Measurements from ENCODE around the gene IL1RAPL1. TPM values are rescaled to one million over a fixed set of nuclear protein-coding genes. Genes with fewer than 3 reads are reported as not detected.

The IL1RAPL1 gene
- total RNA-seq, 2 donors from 2014 or later: 0.54 TPM; not detected in 1

DNA sequence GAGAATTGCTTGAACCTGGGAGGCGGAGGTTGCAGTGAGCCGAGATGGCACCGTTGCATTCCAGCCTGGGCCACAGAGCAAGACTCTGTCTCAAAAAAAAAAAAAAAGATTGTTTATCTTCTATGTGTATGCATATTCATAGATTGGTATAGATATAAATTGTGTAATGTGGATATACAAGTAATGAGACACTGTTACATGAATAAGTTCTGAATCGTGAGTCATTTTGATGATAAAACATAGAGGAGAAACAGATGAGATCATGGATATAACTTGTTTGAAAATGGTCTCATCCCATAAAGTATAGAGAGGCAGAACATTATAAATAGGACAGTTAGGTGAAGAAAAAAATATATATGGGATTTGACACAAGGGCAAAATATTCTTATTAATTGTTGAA, 628.0 kb downstream of the IL1RAPL1 start:
- Histone ChIP-seq H3K36me3 (no peaks in the 10 kb centered on the region), H3K27me3 (replicated peaks; ENCODE audit: insufficient read depth) (no peaks in the 10 kb centered on the region), H3K9me3 (no peaks in the 10 kb centered on the region), H3K4me3 (no peak overlapping the region), H3K27ac (no peak overlapping the region), H3K4me1 (ENCODE audit: control insufficient read depth in 1 of 2, low read depth in 2 of 2) (no peaks in the 10 kb centered on the region)
- TF ChIP-seq, protein P1, sequence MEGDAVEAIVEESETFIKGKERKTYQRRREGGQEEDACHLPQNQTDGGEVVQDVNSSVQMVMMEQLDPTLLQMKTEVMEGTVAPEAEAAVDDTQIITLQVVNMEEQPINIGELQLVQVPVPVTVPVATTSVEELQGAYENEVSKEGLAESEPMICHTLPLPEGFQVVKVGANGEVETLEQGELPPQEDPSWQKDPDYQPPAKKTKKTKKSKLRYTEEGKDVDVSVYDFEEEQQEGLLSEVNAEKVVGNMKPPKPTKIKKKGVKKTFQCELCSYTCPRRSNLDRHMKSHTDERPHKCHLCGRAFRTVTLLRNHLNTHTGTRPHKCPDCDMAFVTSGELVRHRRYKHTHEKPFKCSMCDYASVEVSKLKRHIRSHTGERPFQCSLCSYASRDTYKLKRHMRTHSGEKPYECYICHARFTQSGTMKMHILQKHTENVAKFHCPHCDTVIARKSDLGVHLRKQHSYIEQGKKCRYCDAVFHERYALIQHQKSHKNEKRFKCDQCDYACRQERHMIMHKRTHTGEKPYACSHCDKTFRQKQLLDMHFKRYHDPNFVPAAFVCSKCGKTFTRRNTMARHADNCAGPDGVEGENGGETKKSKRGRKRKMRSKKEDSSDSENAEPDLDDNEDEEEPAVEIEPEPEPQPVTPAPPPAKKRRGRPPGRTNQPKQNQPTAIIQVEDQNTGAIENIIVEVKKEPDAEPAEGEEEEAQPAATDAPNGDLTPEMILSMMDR (IDR thresholded peaks at IDR 0.05): no peak
- ATAC-seq (ENCODE audit: insufficient number of reproducible peaks, low FRiP score, low read depth) (no peak), DNase-seq (ENCODE audit: low spot score) (no peak)

GRCh38 chrX:29225670-29226069, 638.4 kb downstream of the IL1RAPL1 start:
- no peaks in the 10 kb centered on the region for H3K27me3 ChIP-seq (replicated peaks; ENCODE audit: insufficient read depth)
- no peaks in the 10 kb centered on the region for H3K36me3 ChIP-seq

GRCh38 chrX:29229802-29230201, 642.6 kb downstream of the IL1RAPL1 start:
- Histone ChIP-seq H3K36me3 (no peaks in the 10 kb centered on the region), H3K27ac (no peak overlapping the region), H3K9me3 (no peaks in the 10 kb centered on the region), H3K4me3 (no peak overlapping the region), H3K27me3 (replicated peaks; ENCODE audit: insufficient read depth) (no peaks in the 10 kb centered on the region), H3K4me1 (ENCODE audit: control insufficient read depth in 1 of 2, low read depth in 2 of 2) (no peaks in the 10 kb centered on the region)
- no peak for DNase-seq (ENCODE audit: low spot score)
- TF ChIP-seq, protein P1 (IDR thresholded peaks at IDR 0.05): no peak
- no peak for ATAC-seq (ENCODE audit: insufficient number of reproducible peaks, low FRiP score, low read depth)

More at GRCh38 chrX:29225670-29226069, 638.4 kb downstream of the IL1RAPL1 start:
- no peak for ATAC-seq (ENCODE audit: insufficient number of reproducible peaks, low FRiP score, low read depth)
- Histone ChIP-seq H3K9me3 (no peaks in the 10 kb centered on the region), H3K4me3 (no peak overlapping the region), H3K4me1 (ENCODE audit: control insufficient read depth in 1 of 2, low read depth in 2 of 2) (no peaks in the 10 kb centered on the region), H3K27ac (no peak overlapping the region)
- TF ChIP-seq, protein P1 (IDR thresholded peaks at IDR 0.05): no peak
- DNase-seq (ENCODE audit: low spot score): no peak

- Histone ChIP-seq H3K27ac (no peak overlapping the region), H3K9me3 (no peaks in the 10 kb centered on the region), H3K4me1 (ENCODE audit: control insufficient read depth in 1 of 2, low read depth in 2 of 2) (no peaks in the 10 kb centered on the region), H3K4me3 (no peak overlapping the region), H3K36me3 (no peaks in the 10 kb centered on the region), H3K27me3 (replicated peaks; ENCODE audit: insufficient read depth) (no peaks in the 10 kb centered on the region)
- DNase-seq (ENCODE audit: low spot score) (no peak), ATAC-seq (ENCODE audit: insufficient number of reproducible peaks, low FRiP score, low read depth) (no peak)
- TF ChIP-seq, protein P1 (IDR thresholded peaks at IDR 0.05): no peak
These were observed 644.6 kb downstream of the IL1RAPL1 start for GRCh38 chrX:29231800-29232199.

DNA sequence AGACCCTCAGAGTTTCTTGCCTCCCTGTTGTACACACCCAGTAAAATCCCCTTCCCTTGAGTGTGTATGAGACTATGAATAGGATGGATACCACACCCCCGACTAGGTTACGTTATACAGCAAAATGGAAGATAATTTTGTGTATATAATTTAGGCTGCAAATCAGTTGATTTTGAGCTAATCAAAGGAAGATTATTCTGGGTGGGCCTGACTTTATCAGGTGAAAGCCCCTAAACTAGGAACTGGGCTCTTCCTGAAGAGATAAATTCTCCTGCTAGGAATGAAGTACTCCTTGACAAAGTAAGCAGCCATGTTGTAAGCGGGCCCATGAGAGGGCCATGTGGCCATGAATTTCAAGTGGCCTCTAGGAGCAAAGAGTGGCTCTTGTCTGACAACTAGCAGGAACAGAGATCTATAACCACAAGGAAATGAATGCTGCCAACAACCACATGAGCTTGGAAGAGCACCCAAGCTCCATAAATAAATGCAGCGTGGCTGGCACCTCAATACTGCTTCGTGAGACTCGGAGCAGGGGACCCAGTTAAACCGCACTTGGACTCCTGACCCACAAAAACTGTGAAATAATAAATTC, 646.4 kb downstream of the IL1RAPL1 start:
- H3K4me3 ChIP-seq: no peak overlapping the region
- DNase-seq (ENCODE audit: low spot score): no peak
- ATAC-seq (ENCODE audit: insufficient number of reproducible peaks, low FRiP score, low read depth): no peak

More for the DNA sequence above, 646.4 kb downstream of the IL1RAPL1 start:
- TF ChIP-seq, protein P1 (IDR thresholded peaks at IDR 0.05): no peak
- H3K27me3 ChIP-seq (replicated peaks; ENCODE audit: insufficient read depth): no peaks in the 10 kb centered on the region
- H3K27ac ChIP-seq: no peak overlapping the region
- no peaks in the 10 kb centered on the region for H3K4me1 ChIP-seq (ENCODE audit: control insufficient read depth in 1 of 2, low read depth in 2 of 2)
- H3K9me3 ChIP-seq: no peaks in the 10 kb centered on the region
- H3K36me3 ChIP-seq: no peaks in the 10 kb centered on the region

All from thoracic aorta (tissue), 2 donors.